ENCODE data around the gene SELENON. TPM values are rescaled to one million over a fixed set of nuclear protein-coding genes. Genes with fewer than 3 reads are reported as not detected.

The SELENON gene
- total and polyA plus RNA-seq, 3 donors from 2014 or later: 17.2 to 30.7 (median 29.8) TPM

- no peaks in the 10 kb centered on the region for H3K9me3 ChIP-seq
- no peak overlapping the region for H3K27ac ChIP-seq
- DNase-seq: no peak
- no peak overlapping the region for H3K4me3 ChIP-seq
- intact Hi-C loops (cut with DNase I; ENCODE audit: low total_unique reads): no loop called here
- no peaks in the 10 kb centered on the region for H3K27me3 ChIP-seq
- TF ChIP-seq POLR2A (IDR thresholded peaks at IDR 0.05): no peak
- TF ChIP-seq CTCF (IDR thresholded peaks at IDR 0.05): no peak
- H3K36me3 ChIP-seq (ENCODE audit: low read depth, missing control alignments): no peaks in the 10 kb centered on the region
- H3K4me1 ChIP-seq: no peaks in the 10 kb centered on the region
- 86 to 87% methylated on average over 7 to 13 of the region's 13 CpGs for WGBS, 2 donors
Observed at GRCh38 chr1:25811384-25812082, 11.5 kb downstream of the SELENON start.

- DNase-seq: no peak
- H3K9me3 ChIP-seq: no peaks in the 10 kb centered on the region
- H3K36me3 ChIP-seq (ENCODE audit: low read depth, missing control alignments): no peaks in the 10 kb centered on the region
- H3K27ac ChIP-seq: no peak overlapping the region
- intact Hi-C loops (cut with DNase I; ENCODE audit: low total_unique reads): no loop called here
- H3K27me3 ChIP-seq: no peaks in the 10 kb centered on the region
- no peak overlapping the region for H3K4me3 ChIP-seq
- TF ChIP-seq POLR2A (IDR thresholded peaks at IDR 0.05) (no peak), CTCF (IDR thresholded peaks at IDR 0.05) (no peak)
- H3K4me1 ChIP-seq: peaks cover 2% of the 10 kb centered on the region
- 83 to 85% methylated on average over 7 to 11 of the region's 11 CpGs for WGBS, 2 donors
Observed at GRCh38 chr1:25813071-25813733, 13.2 kb downstream of the SELENON start.

DNA sequence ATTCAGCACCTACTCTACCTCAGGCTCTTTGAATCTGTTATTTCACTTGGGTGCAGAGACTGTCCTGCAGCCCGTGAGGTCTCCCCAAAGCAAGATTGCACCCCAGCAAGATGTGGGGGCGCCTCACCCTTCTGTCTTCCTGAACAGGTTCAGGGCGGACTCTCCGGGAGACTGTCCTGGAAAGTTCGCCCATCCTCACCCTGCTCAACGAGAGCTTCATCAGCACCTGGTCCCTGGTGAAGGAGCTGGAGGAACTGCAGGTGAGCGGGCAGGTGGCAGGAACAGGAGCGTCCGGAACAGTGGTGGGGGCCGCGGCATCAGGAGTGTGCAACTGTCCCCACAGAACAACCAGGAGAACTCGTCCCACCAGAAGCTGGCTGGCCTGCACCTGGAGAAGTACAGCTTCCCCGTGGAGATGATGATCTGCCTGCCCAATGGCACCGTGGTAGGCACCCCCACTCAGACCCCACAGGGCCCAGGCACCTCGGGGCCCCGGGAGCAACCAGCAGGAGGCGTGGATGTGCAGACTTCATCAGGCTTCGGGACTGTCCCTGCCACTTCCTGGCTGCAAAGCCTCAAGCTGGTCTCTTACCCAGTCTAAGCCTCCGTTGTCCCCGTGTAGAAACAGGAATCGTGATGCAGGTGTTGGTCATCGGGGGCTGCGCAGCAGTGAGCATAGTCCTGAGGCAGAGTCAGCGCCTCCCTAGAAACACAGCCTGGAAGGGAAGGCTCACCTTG lies 13.9 kb downstream of the SELENON start:
- Histone ChIP-seq H3K4me3 (no peak overlapping the region), H3K27ac (no peak overlapping the region), H3K27me3 (no peaks in the 10 kb centered on the region), H3K4me1 (peaks cover 9% of the 10 kb centered on the region), H3K36me3 (ENCODE audit: low read depth, missing control alignments) (no peaks in the 10 kb centered on the region), H3K9me3 (no peaks in the 10 kb centered on the region)
- TF ChIP-seq POLR2A (IDR thresholded peaks at IDR 0.05): no peak
- TF ChIP-seq CTCF (IDR thresholded peaks at IDR 0.05): no peak
- WGBS, 2 donors: 89 to 90% methylated on average over 20 to 24 of the region's 24 CpGs
- DNase-seq: no peak
- intact Hi-C loops (cut with DNase I; ENCODE audit: low total_unique reads): no loop called here

DNA sequence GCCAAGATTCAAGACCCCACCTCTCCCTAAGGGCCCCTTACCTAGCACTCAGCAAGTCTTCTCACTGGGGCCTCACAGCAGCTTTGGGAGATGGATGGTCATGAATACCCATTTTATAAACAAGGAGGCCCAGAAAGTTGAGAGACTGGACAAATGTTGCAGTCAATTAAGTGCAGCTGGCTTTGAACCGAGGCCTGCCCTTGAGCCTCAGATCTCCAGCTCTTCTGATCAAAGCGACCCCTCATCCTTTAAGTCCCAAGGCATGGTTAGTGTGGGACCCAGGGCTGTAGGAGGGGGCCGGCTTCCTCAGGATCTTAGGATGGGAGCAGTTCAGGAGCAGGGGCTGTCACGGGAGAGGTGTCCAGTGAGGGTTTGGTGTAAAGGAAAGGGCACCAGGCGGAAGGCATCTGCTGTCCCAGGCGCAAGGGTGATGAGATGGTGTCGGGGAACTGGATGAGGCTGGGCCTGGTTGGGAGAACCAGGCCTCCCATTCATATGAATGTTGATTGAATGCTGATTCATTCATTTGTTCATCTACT lies 14.6 kb downstream of the SELENON start:
- no peaks in the 10 kb centered on the region for H3K36me3 ChIP-seq (ENCODE audit: low read depth, missing control alignments)

More for the DNA sequence above, 14.6 kb downstream of the SELENON start:
- Histone ChIP-seq H3K4me1 (peaks cover 11% of the 10 kb centered on the region), H3K27me3 (no peaks in the 10 kb centered on the region), H3K9me3 (no peaks in the 10 kb centered on the region), H3K4me3 (no peak overlapping the region), H3K27ac (no peak overlapping the region)
- no peak for TF ChIP-seq CTCF (IDR thresholded peaks at IDR 0.05)
- no peak for TF ChIP-seq POLR2A (IDR thresholded peaks at IDR 0.05)
- 89 to 90% methylated on average over 7 of the region's 7 CpGs for WGBS, 2 donors
- DNase-seq: no peak
- intact Hi-C loops (cut with DNase I; ENCODE audit: low total_unique reads): no loop called here
